Stimulated activated CD8-positive, alpha-beta memory T cell treated with anti-CD3 and anti-CD28 coated beads, Interleukin-7, amount 100 ng/mL, for 1 hour (primary cell): ENCODE results near the gene GPR26.
"Not testable (repeated sequence)": the region's sequence is repeated elsewhere in the genome, so short reads cannot be mapped to it uniquely, and the experiment has no call there.

Experiments
- DNase-seq, 2 donors: peaks; one replicate each; pipeline ENCODE4 v3.0.0-alpha.2; 2020; ENCODE audit warnings: low read depth in 2 of 2

Gene GPR26

GRCh38 chr10:123715546-123715945 lies 49.4 kb downstream of the GPR26 start:
- DNase-seq: no peak

- no peak for DNase-seq
Measured at GRCh38 chr10:123717336-123717735, 51.2 kb downstream of the GPR26 start.

- DNase-seq: no peak
Measured at GRCh38 chr10:123718544-123719060, 52.4 kb downstream of the GPR26 start.

- no peak for DNase-seq
Measured at GRCh38 chr10:123720536-123720935, 54.4 kb downstream of the GPR26 start.

GRCh38 chr10:123721441-123722049 lies 55.4 kb downstream of the GPR26 start:
- DNase-seq: no peak

- no peak for DNase-seq
Measured at GRCh38 chr10:123722351-123722750, 56.2 kb downstream of the GPR26 start.

GRCh38 chr10:123724747-123725146 lies 58.6 kb downstream of the GPR26 start:
- DNase-seq: no peak

GRCh38 chr10:123726381-123726780 lies 60.2 kb downstream of the GPR26 start:
- DNase-seq: no peak

- no peak for DNase-seq
Measured at GRCh38 chr10:123726836-123727235, 60.7 kb downstream of the GPR26 start.

- no peak for DNase-seq
Measured at GRCh38 chr10:123729523-123729922, 63.4 kb downstream of the GPR26 start.

GRCh38 chr10:123736917-123737316 lies 70.8 kb downstream of the GPR26 start:
- DNase-seq: not testable (repeated sequence)

GRCh38 chr10:123741146-123741545 lies 75.0 kb downstream of the GPR26 start:
- DNase-seq: no peak

GRCh38 chr10:123741711-123742110 lies 75.6 kb downstream of the GPR26 start:
- DNase-seq: no peak

- no peak for DNase-seq
Measured at GRCh38 chr10:123742751-123743440, 76.7 kb downstream of the GPR26 start.

GRCh38 chr10:123743441-123744223 lies 77.5 kb downstream of the GPR26 start:
- no peak for DNase-seq

- DNase-seq: no peak
Measured at GRCh38 chr10:123744224-123744536, 78.0 kb downstream of the GPR26 start.
